NCI-H748 treated with DMSO at 0.1 percent for 48 hours (cell line): ENCODE results near the gene SLC2A4RG.
"Not testable (repeated sequence)": the region's sequence is repeated elsewhere in the genome, so short reads cannot be mapped to it uniquely, and the experiment has no call there.

Source experiments
- DNase-seq: peaks from one replicate; lab custom pipeline; 2025; lab: John Stamatoyannopoulos, UW

The SLC2A4RG gene

DNA sequence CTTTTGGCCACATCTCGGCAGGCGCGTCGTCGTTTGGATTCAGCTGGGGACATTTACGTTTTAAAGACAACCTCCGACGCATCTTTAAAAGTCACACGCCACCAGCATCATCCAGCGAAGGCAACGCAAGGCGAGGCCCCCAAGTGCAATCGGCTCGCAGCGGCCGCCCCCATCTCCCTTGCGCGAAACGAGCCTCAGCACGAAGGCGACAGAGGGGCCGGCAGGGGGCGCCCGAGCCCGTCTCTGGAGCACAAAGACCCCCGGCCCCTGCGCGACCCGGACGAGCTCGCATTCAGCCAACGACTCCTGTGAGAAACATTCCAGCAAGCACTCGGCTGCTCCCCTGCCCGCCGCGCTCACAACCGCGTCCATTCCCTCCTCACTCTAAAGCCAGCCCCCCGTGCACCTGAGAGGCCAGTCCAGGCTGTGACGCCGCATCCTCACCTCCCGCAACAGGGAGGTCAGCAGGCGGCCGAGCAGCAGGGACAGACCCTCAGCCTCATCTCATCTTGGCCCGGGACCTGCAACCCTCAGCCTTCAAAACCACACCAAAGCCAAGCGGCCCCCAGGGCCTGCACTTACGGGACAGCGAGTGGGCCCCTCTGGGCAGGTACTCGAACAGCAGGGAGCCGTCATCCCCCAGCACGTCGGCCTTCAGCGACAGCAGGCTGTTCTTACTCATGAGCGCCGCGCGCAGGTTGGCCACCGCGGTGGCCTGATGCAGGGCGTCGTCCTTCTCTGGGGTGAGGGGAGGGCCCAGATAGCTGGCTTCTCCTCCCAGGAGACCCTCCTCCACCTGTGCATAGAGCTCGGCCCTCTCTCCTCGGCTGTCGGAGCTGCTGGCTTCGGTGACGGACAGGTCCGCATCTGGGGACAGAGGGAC lies 35.8 kb downstream of the SLC2A4RG start:
- DNase-seq: no peak

DNA sequence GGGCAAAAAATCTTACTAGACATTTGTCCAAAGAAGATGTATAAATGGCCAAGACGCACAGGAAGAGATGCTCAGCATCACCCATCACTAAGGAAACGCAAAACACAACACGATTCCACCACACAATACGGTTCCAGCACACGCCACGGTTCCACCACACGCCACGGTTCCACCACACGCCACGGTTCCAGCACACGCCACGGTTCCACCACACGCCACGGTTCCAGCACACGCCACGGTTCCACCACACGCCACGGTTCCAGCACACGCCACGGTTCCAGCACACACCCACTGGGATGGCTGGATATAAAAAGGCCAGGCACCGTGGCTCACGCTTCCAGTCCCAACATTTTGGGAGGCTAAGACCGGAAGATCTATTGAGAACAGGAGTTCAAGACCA lies 37.3 kb downstream of the SLC2A4RG start:
- DNase-seq: not testable (repeated sequence)

DNA sequence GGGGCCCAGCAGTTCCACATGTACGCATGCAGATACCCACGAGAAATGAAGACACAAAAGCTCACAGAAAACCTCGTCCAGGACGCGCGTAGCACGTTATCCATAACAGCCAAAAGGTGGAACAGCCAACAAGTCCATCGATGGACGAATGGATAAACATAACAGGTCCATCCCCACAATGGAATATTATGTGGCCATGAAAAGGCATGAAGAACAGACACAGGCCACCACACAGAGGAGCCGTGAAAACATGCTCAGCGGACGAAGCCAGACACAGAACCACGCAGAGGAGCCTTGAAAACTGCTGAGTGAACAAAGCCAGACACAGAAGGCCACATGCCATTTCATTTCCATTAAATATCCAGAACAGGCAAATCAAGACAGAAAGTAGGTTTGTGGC lies 38.0 kb downstream of the SLC2A4RG start:
- DNase-seq: no peak

DNA sequence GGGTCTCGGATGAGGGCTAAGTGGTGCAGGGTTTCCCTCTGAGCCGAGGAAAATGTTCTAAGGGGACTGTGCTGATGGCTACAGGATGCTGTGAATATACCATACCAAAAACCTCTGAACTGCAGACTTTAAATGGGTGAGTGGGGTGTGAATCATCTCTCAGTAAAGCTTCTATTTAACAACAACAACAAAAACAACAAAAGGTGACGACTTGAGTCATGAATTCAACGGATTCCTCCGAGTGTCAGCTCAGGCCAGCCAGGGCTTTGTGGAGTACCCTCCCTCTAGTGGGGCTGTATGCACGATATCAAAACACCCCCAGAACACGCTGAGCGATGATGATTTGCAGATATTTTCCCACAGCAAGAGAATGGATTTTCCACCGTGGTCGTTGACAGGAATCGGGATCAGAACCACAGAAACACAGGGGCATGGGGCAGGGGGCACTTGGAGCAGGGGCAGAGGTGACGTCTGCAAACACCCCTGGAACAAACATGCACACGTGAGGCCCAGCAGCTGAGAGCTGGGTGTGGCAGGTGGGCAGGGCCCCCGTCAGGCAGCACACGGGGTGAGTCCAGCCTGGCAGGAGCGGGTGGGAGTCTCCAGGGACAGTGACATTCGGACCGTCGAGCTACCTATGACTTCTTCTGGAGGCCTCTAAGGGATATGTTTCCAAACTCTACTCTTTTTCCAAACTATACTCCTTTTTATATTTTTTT lies 38.6 kb downstream of the SLC2A4RG start:
- DNase-seq: no peak

DNA sequence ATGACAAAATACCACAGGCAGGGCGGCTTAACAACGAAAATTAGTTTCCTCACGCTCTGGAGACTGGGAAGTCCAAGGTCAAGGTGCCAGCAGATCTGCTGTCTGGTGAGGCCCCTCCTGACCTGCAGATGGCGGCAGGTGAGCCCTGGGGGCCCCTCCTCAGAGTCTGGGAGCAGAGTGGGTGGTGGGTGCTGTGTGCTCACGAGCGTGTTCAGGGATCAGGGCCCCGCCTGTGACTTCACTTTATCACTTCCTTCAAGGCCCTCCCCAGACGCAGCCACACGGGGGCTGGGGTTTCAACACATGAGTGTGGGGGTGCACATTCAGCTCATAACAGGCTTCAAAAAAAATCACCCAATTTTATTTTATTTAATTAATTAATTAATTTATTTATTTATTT lies 39.3 kb downstream of the SLC2A4RG start:
- no peak for DNase-seq

DNA sequence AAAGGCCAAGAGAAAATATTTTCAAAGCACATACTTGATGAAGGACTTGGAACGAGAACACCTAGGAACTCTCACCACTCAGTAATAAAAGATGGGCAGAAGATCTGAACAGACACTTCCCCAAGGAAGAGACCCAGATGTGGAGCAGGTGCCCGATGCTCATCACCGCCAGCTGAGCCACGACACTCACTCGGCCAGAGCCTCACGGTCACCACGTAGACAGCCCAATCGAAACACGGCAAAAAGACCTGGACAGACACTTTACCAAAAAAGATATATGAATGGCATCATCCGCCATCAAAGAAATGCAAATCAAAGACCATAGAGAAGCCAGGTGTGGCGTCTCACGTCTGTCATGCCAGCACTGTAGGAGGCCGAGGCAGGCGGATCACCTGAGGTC lies 41.6 kb downstream of the SLC2A4RG start:
- no peak for DNase-seq

DNA sequence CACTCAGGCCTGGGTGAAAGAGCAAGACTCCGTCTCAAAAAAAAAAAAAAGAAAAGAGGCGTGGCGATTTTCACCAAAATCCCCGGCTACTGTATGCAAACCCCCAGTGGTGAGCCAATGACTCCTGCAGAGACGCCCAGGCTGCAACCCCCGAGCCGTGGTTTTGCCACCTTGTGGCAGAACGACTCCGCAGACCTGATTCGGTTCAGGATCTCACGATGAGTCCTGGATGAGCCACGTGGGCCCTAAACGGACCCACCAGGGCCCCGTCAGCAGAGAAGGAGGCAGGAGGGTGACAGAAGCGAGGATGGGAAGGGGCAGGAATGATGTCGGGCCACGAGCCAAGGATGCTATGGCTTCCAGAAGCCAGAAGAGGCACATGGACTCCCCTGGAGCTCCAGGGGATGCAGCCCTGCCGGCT lies 42.5 kb downstream of the SLC2A4RG start:
- no peak for DNase-seq

DNA sequence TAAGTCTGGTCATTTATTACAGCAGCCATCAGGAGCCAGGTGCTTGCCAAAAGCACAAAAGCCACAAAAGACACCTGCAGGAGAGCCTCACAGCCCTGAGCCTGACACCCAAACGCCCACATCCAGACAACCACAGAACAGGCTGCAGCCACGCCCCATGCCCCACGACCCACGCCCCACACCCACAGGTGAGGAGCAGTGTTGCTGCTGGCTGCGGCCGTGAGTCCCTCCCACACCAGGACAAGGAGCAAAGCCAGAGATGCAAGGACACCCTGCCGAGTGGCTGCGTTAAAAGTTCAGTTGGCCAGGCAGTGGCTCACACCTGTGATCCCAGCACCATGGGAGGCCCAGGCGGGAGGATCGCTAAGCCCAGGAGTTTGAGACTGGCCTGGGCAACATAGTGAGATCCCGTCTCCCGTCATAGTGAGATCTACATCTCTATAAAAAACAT lies 43.0 kb downstream of the SLC2A4RG start:
- no peak for DNase-seq

DNA sequence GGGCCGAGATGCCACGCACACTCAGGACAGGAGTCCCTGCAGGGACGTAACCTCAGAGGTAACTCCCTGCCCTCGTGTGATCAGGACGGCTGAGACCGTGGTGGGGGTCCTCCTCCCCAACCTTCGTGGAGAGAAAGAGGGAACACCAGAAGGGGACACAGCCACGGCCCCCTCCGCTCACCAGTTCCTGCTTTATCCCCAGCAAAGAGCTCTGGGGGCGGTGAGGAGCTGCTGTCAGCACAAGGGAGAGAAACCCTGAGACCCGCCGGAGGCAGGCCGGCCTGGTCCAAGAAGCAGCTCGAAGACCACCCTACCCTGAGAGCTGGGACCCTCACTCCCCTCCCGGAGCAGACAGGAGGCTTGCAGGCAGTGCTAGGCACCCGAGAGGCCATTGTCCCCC lies 44.4 kb downstream of the SLC2A4RG start:
- DNase-seq: no peak

DNA sequence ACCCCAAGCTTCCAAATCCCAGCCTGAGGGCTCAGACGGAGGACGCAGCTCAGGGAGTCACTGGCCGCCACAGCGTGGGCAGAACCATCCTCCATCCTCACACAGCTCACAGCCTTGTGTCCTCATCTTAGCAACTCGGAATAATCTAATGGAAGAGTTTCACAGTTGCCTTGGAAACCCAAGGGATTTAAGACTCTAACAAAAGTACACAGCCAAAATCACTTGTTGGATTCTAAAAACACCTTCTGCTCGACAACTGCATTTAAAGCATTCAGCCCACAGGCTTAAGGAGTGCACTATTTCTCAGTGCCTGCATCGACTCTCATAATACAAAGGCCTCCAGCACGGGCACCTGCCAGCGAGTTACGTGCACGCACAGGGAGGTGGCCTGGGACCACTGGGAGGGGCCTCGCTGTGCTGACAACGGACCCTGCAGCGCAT lies 46.1 kb downstream of the SLC2A4RG start:
- no peak for DNase-seq

DNA sequence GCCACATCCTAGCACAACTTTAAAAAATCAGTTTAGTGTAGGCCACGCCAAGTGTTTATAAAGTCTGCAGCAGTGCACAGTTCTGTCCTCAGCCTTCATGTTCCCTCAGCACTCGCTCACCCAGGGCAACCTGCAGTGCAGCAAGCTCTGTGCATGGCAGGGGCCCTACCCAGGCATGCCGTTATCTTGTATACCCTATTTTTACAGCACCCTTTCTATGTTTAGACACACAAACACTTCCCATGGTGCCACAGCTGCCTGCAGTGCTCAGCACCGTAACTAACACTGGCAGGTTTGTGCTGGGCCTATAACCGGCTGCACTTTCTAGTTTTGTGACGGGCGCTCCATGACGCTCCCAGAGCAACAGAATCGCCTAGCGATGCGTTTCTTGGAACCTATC lies 47.7 kb downstream of the SLC2A4RG start:
- DNase-seq: no peak

DNA sequence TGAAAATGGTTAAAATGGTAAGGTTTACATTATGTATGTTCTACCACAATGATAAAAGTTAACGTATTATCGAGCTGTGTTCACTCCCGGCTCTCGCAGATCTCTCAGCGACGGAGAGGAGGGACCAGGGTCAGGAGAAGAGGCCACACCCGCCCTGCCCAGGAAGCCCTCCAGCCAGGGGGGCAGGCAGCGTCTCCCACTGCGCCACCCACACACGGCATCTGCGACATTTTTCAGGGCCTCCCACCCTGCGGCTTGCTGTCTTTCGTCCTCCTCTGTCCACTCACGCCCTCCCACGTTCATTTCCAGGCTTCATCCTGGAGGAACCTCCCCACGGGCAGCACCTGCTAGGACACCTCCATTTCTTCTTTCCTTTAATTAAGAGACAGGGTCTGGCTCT lies 48.2 kb downstream of the SLC2A4RG start:
- no peak for DNase-seq

DNA sequence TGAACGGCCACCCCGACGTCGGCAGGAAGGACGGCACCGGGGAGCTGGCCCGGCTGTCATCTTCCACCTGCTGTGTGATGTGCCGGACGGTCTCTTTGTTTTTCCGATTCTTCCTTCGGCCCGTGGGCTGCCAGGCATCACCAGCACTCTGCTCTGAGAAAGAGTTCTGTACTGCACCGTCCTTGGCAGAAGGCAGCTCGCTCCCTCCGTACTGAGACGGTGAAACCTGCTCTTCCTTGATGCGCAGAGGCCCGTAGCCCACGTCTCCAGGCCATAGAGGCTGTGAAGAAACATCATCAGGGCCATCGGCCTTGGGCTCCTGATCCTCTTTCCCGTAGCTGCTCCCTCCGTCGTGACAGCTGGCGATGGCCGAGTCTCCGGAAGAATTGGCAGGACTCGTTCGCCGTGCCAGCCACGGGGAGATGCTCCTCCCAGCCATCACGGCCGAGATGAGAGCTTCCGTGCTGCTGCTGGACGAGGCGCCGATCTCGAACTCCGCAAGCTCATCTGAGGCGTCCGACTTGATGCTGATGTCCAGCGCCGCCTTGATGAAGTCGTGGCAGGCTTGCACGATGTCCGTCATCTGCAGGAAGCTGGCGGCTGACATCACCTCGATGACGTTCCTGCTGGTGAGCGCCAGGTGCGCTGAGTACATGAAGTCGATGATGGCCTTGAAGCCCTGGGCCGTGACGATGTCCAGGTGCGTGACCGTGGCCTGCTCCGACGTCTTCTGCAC lies 50.4 kb downstream of the SLC2A4RG start:
- DNase-seq: no peak

DNA sequence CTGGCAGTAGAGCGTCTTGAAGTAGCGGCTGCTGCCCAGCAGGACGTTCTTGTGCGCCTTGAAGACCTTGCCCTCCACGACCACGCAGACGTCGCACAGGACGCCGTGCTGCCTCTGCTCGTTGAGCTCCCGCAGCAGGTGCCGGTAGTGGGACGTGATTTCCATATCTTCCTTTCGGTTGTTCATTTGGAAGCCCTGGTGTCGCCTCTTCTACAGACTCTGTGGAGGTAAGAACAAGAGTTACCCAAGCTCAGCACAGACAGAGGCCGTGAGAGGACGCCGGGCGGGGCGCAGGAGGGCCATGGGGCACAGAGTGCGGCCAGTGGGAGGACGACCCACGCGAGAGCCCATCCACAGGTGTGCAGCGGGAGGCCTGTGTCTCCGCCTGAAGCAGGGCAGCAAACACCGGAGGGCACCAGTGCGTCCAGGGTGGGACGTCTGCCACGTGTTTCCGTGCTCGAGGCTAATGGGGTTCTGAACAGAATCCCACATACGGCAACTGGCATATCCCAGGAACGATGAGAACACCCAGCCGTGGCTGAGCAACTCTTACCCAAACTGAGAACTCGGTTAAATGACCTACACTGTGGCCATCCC lies 51.1 kb downstream of the SLC2A4RG start:
- no peak for DNase-seq

DNA sequence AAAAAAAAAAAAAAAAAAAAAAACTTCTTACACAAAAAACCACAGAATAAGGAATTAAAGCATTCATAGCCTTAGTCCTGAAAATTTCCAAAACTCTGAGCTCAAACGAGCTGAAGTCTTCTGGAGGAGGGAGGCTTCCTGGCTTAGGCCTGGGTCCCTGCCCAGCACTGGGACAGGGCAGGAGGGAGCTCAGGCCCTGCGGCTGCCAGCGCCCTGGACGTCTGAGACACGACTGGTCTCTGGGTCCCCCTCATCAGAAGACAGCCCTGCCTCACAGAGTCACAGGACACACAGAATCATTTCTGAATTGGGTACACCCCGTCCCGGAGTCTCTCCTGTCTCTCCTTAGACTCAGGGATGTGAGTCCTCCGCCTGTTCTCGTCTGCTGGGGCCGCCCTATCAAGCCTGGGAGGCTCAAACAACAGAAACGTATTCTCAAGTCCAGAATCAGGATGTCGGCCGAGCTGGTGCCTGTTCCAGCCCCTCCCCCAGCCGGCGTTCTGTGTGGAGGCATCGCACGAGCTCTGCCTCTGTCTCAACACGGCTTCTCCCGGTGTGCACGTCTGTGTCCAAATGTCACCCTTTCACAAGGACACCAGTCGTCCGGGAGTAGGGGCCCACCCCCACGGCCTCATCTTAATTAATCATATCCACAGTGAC lies 52.1 kb downstream of the SLC2A4RG start:
- no peak for DNase-seq

DNA sequence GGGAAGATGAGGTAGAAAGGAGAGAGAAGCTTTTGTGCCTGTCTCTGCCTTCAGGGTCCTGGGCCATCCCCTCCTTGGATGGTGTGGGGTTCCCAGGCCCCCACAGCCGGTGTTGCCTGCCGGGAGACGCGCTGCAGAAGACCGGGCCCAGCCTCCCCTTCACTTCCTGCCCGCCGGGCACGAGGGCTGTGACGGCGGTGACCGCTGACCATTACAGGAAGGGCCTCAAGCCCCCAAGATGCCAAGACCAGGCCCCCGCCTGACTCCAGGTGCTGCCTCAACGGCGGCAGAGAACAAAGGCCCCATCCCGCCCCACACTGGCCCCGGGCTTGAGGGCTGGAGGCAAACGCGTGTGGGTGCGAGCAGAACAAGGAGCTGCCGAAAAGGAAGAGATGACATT lies 53.3 kb downstream of the SLC2A4RG start:
- no peak for DNase-seq
